AG04450 (cell line): ENCODE measurements around the gene ARHGAP6. TPM values are rescaled to one million over a fixed set of nuclear protein-coding genes. Genes with fewer than 3 reads are reported as not detected.

Source experiments
- CTCF ChIA-PET: fragments of 300-600, 350-600 bp; formaldehyde crosslinking; extraction: SDS; loops from one replicate; lab custom pipeline; 2022; ENCODE audit warnings: antibody characterized with exemption, inconsistent platforms; lab: Charles Lee
- POLR2A ChIA-PET: fragments of 350-600 bp; formaldehyde crosslinking; extraction: SDS; loops from one replicate; lab custom pipeline; 2021; ENCODE audit warnings: antibody characterized with exemption, inconsistent platforms; lab: Yijun Ruan, JAX
- DNase-seq: peaks from one replicate; pipeline ENCODE4 v3.0.0-alpha.2; 2011; ENCODE audit warnings: low read depth, low spot score
- H3K27ac ChIP-seq: one replicate; pipeline ENCODE4 v1.5.1; 2012; ENCODE audit warnings: low read depth, low read length, control low read depth
- H3K27me3 ChIP-seq: one replicate; pipeline ENCODE4 v1.6.0; 2012; ENCODE audit warnings: low read length; ENCODE audit not compliant: control insufficient read depth, insufficient read depth
- H3K4me3 ChIP-seq: 2 replicates; pipeline ENCODE4 v1.5.1; 2011; ENCODE audit warnings: mild to moderate bottlenecking, low read depth, low read length, control low read depth
- H3K9me3 ChIP-seq: 2 replicates; pipeline ENCODE4 v1.5.1; 2012; ENCODE audit warnings: low read length; ENCODE audit not compliant: control insufficient read depth, insufficient read depth
- CTCF ChIP-seq: IDR thresholded peaks from 2 replicates; pipeline ENCODE4 v1.5.1; 2011; ENCODE audit warnings: low read depth, low read length, control low read depth, inconsistent platforms
- polyA plus RNA-seq: library from polyadenylated mRNA; depleted of rRNA; stranded (reverse); fragments of >200 nt; gene quantifications from 2 replicates; pipeline ENCODE4 v1.2.3, GENCODE V29; 2011

Gene ARHGAP6
- polyA plus RNA-seq, 1 experiment = 4.0 TPM

DNA sequence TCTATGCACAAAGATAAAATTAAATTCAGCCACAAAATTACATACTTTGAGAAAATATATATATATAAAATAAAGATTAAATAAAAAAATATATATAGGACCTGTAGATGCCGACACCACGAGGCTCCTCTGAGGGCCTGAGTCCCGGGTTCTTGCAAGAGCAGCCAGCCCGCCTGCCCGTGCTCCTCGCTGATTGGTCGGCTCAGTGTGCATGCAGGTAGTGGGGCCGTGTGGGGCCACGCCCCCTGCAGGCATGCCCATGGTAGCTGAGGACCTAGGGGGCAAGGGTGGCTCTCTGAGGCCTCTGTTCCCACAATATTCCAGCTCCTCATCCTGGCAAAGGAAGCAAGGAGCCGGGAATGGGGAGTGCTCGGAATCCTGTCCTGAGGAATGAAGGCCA is 453.0 kb downstream of the ARHGAP6 start:
- Histone ChIP-seq H3K4me3 (no peak overlapping the region), H3K9me3 (peaks cover 12% of the 10 kb centered on the region; the same call in 1 of the 2 replicates), H3K27ac (no peak overlapping the region), H3K27me3 (no peaks in the 10 kb centered on the region)
- POLR2A ChIA-PET = no interaction called here
- TF ChIP-seq CTCF = no peak
- DNase-seq = no peak
- CTCF ChIA-PET = no interaction called here

GRCh38 chrX:11210415-11210801 is 455.3 kb downstream of the ARHGAP6 start:
- ChIA-PET POLR2A (no interaction called here), CTCF (interaction anchor here (0.6 to 1.6 kb wide), 2 partner anchors 321 to 452 kb away, joined by 3 read pairs; no protein-coding TSS in a partner anchor)
- no peak for TF ChIP-seq CTCF
- H3K9me3 ChIP-seq = peaks cover 9% of the 10 kb centered on the region; the same call in 1 of the 2 replicates
- H3K27ac ChIP-seq = no peak overlapping the region
- no peak for DNase-seq
- H3K4me3 ChIP-seq = no peak overlapping the region
- no peaks in the 10 kb centered on the region for H3K27me3 ChIP-seq

GRCh38 chrX:11209798-11210414 is 455.8 kb downstream of the ARHGAP6 start:
- H3K9me3 ChIP-seq = peaks cover 4% of the 10 kb centered on the region; the same call in 1 of the 2 replicates
- ChIA-PET CTCF (no interaction called here), POLR2A (no interaction called here)
- no peaks in the 10 kb centered on the region for H3K27me3 ChIP-seq
- H3K4me3 ChIP-seq = no peak overlapping the region
- TF ChIP-seq CTCF = no peak
- no peak overlapping the region for H3K27ac ChIP-seq
- DNase-seq = no peak

DNA sequence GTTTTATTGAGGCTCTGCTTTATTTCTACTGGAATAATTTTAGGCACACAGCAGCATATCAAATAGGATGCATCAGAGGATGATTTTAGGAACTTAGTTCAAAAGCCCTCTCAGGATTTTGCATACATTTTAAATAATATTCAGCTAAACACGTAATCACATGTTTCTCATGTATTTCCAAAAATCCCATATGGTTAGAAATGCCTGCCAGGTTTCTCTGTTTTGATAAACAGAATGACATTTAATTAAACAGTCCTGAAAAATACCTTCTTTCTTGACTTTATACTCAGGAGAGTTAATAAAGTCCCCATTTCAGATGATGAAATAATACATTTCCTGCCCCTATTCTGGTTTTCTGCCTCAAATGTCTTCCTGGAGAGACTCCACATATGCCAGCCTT is 459.0 kb downstream of the ARHGAP6 start:
- POLR2A ChIA-PET = no interaction called here
- TF ChIP-seq CTCF = no peak
- no peak for DNase-seq
- Histone ChIP-seq H3K4me3 (no peak overlapping the region), H3K27me3 (no peaks in the 10 kb centered on the region), H3K27ac (no peak overlapping the region), H3K9me3 (no peaks in the 10 kb centered on the region)
- CTCF ChIA-PET = interaction anchor here (0.6 kb wide), 1 partner anchor 63 kb away, joined by 3 read pairs; no protein-coding TSS in a partner anchor

DNA sequence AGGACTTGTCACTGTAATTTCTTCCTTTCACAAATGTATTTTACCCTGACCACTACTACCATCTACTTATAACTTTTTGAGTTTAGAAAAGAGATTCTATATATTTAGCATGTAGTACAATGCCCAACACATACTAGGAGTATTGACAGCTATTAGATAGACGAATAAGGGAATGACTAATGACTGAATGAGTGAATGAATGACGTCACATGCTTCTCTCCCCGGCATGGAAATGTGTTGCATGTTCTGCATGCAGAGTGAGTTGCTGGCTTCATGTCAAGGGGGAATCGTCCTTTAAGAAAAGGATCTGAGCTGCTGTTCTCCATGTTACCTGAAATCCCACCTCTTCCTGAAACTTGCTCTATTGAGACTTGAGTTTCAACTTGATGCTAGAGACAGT is 459.9 kb downstream of the ARHGAP6 start:
- TF ChIP-seq CTCF = no peak
- no peak for DNase-seq
- Histone ChIP-seq H3K9me3 (no peaks in the 10 kb centered on the region), H3K4me3 (no peak overlapping the region), H3K27ac (no peak overlapping the region), H3K27me3 (no peaks in the 10 kb centered on the region)
- ChIA-PET CTCF (interaction anchor here (0.6 kb wide), 1 partner anchor 593 kb away, joined by 4 read pairs; no protein-coding TSS in a partner anchor), POLR2A (no interaction called here)
